SJCRH30 (cell line): ENCODE measurements around the gene ZDHHC7. TPM values are rescaled to one million over a fixed set of nuclear protein-coding genes. Genes with fewer than 3 reads are reported as not detected.

Experiments used
- DNase-seq, 2 experiments: peaks; one replicate each; pipeline ENCODE4 v3.0.0-alpha.2; 2015 to 2020
- H3K27ac ChIP-seq: fragments of 250-450 bp; sonication (Bioruptor Pico); 2 replicates; pipeline ENCODE4 v1.5.1; 2020; ENCODE audit warnings: mild to moderate bottlenecking, moderate library complexity
- H3K27me3 ChIP-seq: fragments of 250-450 bp; sonication (Bioruptor Pico); 2 replicates; pipeline ENCODE4 v1.5.1; 2020; ENCODE audit warnings: mild to moderate bottlenecking, moderate library complexity
- H3K36me3 ChIP-seq: fragments of 250-450 bp; sonication (Bioruptor Pico); 2 replicates; pipeline ENCODE4 v1.5.1; 2020; ENCODE audit warnings: mild to moderate bottlenecking, moderate library complexity
- H3K4me1 ChIP-seq: fragments of 250-450 bp; sonication (Bioruptor Pico); 2 replicates; pipeline ENCODE4 v1.5.1; 2020; ENCODE audit warnings: mild to moderate bottlenecking, moderate library complexity
- H3K4me3 ChIP-seq: fragments of 250-450 bp; sonication (Bioruptor Pico); 2 replicates; pipeline ENCODE4 v1.5.1; 2020; ENCODE audit warnings: mild to moderate bottlenecking, moderate library complexity
- H3K9me3 ChIP-seq: fragments of 250-450 bp; sonication (Bioruptor Pico); replicated peaks from 2 replicates; pipeline ENCODE4 v1.5.1; 2020; ENCODE audit warnings: mild to moderate bottlenecking, moderate library complexity
- total RNA-seq: library from RNA; depleted of rRNA; stranded (reverse); fragments of >200 nt; shearing (Covaris generic); gene quantifications from 2 replicates; pipeline ENCODE4 v1.2.3, GENCODE V29; 2014

ZDHHC7 gene
- total RNA-seq, 1 experiment from 2014 or later: 18.5 TPM

DNA sequence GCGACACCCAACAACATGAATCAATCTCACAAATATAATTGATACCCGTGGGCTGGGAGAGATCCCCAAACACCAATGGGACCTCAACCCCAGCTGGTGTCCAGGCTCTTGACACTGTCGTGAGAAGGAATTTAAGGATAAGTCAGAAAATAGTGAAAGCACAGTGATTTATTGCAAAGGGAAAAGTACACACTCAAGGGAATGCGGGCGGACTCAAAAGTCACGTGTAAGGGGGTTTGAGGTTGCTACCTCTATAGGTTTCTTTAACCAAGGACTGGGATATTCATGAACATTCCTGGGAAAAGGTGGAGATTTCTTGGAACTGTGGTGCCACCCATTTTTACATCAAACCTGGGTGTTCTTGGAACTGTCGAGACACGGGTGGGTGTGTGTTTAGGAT, 6.3 kb upstream of the ZDHHC7 start:
- Histone ChIP-seq H3K4me1 (peaks cover 35% of the 10 kb centered on the region), H3K36me3 (no peaks in the 10 kb centered on the region), H3K27me3 (no peaks in the 10 kb centered on the region), H3K9me3 (no peaks in the 10 kb centered on the region), H3K27ac (no peak overlapping the region), H3K4me3 (no peak overlapping the region)
- DNase-seq: no peak

DNA sequence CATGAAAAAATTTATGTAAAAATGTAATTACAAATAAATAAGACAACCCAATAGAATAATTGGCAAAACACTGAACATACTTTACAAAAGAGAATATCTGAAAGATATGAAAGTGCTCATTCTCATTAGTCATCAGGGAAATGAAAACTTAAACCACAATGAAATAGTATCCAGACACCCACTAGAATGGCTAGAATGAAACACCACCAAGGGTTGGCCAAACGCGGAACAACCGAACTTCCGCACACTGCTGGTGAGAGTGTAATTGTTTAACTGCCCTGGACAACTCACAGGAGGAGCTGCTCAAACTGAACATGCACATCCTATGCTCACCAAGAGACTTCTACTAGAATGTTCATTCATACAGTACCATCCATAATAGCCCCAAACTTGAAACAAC, 5.8 kb upstream of the ZDHHC7 start:
- H3K36me3 ChIP-seq: no peaks in the 10 kb centered on the region
- no peak overlapping the region for H3K4me3 ChIP-seq
- DNase-seq: peak in 1 of 2 experiments; percentile 42
- H3K27ac ChIP-seq: no peak overlapping the region
- H3K27me3 ChIP-seq: no peaks in the 10 kb centered on the region
- peaks cover 35% of the 10 kb centered on the region for H3K4me1 ChIP-seq
- H3K9me3 ChIP-seq: no peaks in the 10 kb centered on the region

DNA sequence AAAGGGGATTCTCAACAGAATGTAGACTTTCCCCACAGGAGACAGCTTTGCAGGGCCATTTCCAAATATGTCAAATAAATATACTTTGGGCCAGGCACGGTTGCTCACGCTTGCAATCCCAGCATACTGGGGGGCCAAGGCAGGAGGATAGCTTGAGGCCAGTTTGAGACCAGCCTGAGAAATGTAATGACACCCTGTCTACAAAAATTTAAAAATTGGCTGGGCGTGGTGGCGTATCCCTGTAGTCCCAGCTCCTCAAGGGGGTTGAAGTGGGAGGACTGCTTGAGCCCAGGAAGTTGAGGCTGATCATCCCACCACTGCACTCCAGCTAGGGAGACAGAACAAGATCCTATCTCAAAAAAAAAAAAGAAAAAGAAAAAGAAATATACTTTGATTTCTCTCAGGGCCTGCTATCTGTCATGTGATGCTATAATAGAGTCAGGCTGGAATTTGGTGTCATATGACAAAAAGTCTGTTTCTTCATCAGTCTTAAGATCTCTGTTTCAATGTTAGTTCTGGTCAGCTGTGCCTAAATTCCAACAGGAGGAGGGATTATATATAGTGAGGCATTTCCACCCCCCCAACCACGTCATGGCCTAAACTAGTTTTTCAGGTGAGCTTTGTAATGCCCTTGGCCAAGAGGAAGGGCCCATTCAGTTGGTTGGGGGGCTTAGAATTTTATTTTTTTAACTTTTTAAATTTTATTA, 4.3 kb upstream of the ZDHHC7 start:
- H3K4me1 ChIP-seq: peaks cover 33% of the 10 kb centered on the region
- no peak for DNase-seq
- H3K36me3 ChIP-seq: no peaks in the 10 kb centered on the region
- no peak overlapping the region for H3K27ac ChIP-seq
- no peaks in the 10 kb centered on the region for H3K9me3 ChIP-seq
- no peaks in the 10 kb centered on the region for H3K27me3 ChIP-seq
- no peak overlapping the region for H3K4me3 ChIP-seq

DNA sequence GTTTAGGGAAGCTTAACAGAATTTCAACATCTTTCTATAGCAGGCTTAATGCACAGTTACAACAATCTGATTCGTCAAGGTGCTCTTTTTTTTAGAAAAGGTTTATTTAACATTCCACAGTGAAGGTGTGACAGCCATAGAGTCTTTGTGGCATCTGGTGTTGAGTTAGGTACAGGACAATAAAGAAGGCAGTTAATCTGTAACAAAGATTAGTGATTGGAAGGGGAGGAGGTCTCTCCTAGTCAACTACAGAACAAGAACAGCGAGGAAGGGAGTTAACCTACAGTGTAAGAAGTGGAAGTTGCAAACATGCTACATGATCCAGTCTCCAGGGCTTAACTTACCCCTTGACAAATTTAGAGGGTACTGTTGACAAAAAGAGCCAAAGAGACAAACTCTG, 3.0 kb upstream of the ZDHHC7 start:
- Histone ChIP-seq H3K9me3 (no peaks in the 10 kb centered on the region), H3K27me3 (no peaks in the 10 kb centered on the region), H3K36me3 (no peaks in the 10 kb centered on the region), H3K4me1 (peaks cover 23% of the 10 kb centered on the region), H3K27ac (no peak overlapping the region), H3K4me3 (no peak overlapping the region)
- DNase-seq: no peak

DNA sequence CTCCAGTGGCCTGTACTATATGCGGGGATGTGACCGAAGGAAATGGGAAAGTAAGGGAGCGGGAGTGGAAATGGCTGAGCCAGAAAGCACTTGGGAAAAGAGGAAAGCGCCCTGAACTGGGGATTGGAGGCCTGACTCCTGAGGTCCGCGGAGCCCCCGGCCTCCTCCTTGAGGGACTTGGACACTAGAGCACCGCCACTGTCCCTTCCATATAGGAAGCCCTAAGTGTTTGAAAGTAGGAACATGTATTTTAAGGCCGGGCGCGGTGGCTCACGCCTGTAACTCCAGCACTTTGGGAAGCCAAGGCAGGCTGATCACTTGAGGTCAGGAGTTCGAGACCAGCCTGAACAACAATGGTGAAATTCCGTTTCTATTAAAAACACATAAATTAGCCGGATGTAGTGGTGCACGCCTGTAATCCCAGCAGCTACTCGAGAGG, 530 bp upstream of the ZDHHC7 start:
- Histone ChIP-seq H3K36me3 (no peaks in the 10 kb centered on the region), H3K27me3 (no peaks in the 10 kb centered on the region), H3K4me1 (peaks cover 16% of the 10 kb centered on the region), H3K9me3 (no peaks in the 10 kb centered on the region), H3K27ac (peak overlapping the region; percentile 79), H3K4me3 (peak overlapping the region; percentile 87)
- DNase-seq: no peak

DNA sequence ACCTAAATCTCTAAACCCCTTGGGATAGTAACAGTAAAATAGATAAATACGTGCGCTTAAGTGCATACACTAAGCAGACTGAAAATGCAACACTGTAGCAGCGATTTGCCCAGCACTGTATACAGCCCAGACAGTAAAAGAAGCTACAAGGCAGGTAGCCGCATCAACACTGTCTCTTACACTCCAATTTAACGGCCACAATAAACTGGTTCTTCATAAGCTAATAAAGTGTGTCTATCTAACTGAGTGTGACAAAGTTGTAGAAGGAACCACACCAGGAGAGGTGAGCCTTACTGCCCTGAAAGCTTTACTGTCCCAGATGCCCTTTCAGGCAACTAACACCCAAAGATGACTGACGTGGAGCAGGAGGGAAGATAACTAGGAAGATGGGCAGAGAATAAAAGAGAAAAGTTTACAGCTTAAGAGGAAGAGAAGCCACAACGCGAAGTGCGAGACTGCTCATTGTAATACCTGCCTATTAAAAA, 847 bp downstream of the ZDHHC7 start:
- peaks cover 3% of the 10 kb centered on the region; the same call in 1 of the 2 replicates for H3K4me1 ChIP-seq
- peak overlapping the region; percentile 87 for H3K4me3 ChIP-seq
- H3K27me3 ChIP-seq: no peaks in the 10 kb centered on the region
- H3K9me3 ChIP-seq: no peaks in the 10 kb centered on the region
- H3K27ac ChIP-seq: no peak overlapping the region
- no peak for DNase-seq
- no peaks in the 10 kb centered on the region for H3K36me3 ChIP-seq

DNA sequence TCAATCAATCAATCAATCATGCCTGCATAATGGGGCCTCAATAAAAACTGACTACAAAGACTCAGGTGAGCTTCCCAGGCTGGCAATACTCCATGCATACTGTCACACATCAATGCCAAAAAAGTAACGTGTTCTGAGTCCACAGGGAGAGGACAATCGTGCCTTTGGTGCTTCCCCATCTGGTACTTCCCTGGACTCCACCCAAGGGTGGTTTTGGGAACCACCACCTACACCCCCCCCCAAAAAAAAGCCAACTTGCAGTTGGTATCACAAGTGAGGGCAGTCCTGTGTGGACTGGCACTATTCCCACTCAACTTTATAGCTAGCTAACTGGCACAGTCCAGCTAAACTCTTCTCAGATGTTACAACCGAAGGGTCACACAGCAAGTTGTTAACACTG, 3.1 kb downstream of the ZDHHC7 start:
- Histone ChIP-seq H3K4me1 (no peaks in the 10 kb centered on the region), H3K27me3 (no peaks in the 10 kb centered on the region), H3K27ac (no peak overlapping the region), H3K9me3 (no peaks in the 10 kb centered on the region), H3K36me3 (no peaks in the 10 kb centered on the region), H3K4me3 (no peak overlapping the region)
- DNase-seq: no peak

DNA sequence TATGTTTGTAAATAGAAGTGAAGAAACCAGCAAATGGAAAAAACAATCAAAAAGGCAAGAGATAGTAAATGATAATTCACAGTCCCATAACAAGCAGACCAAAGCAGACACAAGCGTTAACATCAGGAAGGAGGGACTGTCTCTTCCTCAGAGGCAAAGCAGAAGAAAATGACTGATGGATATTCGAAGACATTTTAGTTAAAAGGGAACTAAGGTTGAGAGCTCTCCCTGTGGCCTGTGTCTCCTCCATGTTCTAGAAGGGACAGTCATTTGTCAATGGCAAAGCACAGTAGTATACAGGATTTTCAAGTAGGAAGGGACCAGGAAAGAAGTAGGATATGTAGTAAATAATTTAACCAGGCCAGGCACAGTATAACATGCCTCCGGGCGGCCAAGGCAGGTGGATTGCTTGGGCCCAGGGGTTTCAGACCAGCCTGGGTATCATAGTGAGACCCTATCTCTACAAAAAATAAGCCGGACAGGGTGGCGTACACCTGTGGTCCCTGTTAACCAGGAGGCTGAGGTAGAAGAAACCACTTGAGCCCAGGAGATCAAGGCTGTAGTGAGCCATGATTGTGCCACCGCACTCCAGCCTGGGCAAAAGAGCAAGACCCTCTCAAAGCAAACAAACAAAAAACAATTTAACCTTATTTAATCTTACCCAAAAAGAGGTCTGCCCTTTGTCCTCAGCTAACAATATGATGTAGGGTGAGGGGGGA, 3.7 kb downstream of the ZDHHC7 start:
- DNase-seq: no peak

DNA sequence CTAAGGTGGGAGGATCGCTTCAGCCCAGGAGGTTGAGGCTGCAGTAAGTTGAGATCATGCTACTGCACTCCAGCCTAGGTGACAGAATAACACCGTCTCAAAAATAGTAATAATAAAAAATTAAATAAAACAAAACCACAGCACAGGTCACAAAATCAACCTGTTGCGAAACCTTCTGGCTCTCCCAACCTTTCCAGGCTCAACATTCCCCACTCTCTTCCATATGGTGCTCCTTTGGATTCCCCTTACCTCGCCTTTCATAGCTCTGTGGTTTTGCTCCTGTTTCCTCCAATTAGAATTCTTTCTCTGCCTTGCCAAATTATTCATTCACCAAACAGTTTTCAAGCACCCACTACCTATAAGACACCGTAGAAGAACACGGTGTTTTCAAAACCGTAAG, 4.7 kb downstream of the ZDHHC7 start:
- DNase-seq: no peak
- H3K4me1 ChIP-seq: no peaks in the 10 kb centered on the region
- H3K27me3 ChIP-seq: no peaks in the 10 kb centered on the region
- H3K9me3 ChIP-seq: no peaks in the 10 kb centered on the region
- H3K36me3 ChIP-seq: no peaks in the 10 kb centered on the region
- H3K4me3 ChIP-seq: no peak overlapping the region
- H3K27ac ChIP-seq: no peak overlapping the region

More for the DNA sequence above, 3.7 kb downstream of the ZDHHC7 start:
- H3K4me1 ChIP-seq: no peaks in the 10 kb centered on the region
- no peaks in the 10 kb centered on the region for H3K9me3 ChIP-seq
- no peak overlapping the region for H3K27ac ChIP-seq
- H3K36me3 ChIP-seq: no peaks in the 10 kb centered on the region
- no peaks in the 10 kb centered on the region for H3K27me3 ChIP-seq
- H3K4me3 ChIP-seq: no peak overlapping the region

DNA sequence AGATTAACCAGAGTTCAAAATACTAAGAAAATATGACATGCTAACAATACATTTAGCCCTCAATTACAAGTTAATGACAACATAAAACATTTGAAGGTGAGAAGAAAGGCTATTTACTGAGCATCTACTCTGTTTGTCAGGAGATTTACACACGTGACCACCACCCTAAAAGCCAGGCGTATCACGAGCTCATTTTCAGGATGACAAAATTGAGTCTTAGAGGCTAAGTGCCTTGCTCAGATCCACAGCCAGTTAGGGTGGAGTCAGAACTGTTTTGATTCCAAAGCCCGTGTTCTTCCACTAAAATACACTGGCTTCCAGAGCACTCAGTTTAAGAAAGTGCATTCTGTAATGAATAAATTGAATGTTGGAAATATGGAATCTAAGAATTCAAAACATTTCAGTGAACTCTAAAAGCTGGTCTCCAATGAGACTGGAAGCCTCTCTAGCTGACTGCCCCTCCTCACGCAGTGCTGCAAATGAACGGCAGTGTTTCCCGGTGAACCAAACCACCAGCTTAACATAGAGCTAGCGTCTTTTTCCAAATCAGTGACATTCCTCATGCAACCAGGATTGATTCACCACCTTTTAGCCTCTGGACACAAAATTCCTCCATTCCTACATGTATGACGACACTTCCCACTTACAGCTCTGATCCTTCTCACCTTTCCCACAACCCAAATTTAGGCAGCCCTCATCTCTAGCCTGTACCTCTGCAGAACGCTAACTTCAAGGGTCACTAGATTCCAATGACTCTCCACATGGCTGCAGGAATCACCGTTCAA, 5.9 kb downstream of the ZDHHC7 start:
- H3K4me3 ChIP-seq: no peak overlapping the region
- no peak for DNase-seq
- H3K9me3 ChIP-seq: no peaks in the 10 kb centered on the region
- H3K27ac ChIP-seq: no peak overlapping the region
- H3K27me3 ChIP-seq: no peaks in the 10 kb centered on the region
- H3K4me1 ChIP-seq: no peaks in the 10 kb centered on the region
- no peaks in the 10 kb centered on the region for H3K36me3 ChIP-seq

DNA sequence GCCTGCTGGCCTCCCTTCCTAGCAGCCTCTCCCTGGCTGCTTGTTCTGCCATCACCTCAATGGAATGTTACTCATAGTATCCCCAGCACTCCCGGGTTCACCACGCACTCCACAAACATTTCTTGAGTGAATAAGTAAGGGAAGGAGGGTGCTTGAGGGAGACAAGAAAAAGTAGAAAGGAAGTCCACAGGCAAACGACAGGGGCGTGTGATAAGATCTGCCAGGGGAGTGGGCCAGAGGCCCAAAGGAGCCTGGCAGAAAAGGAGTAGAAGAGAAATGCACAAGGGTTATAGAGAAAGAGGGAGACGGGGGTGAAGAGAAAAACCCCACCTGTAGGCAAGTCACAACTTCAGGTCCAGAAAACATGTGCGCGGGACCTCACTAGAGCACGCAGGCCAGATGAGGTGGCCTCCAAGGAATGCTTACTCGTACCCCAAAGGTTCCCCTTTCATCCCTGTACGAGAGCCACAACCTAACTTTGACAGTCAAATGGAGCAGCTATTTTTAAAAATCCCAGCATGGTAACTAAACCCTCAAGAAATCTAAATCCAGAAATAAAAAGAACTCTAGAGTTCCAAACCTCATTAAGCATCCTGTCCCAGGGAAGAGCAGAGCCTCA, 6.6 kb downstream of the ZDHHC7 start:
- Histone ChIP-seq H3K9me3 (no peaks in the 10 kb centered on the region), H3K27me3 (no peaks in the 10 kb centered on the region), H3K36me3 (no peaks in the 10 kb centered on the region), H3K4me3 (no peak overlapping the region), H3K4me1 (no peaks in the 10 kb centered on the region), H3K27ac (no peak overlapping the region)
- DNase-seq: no peak

DNA sequence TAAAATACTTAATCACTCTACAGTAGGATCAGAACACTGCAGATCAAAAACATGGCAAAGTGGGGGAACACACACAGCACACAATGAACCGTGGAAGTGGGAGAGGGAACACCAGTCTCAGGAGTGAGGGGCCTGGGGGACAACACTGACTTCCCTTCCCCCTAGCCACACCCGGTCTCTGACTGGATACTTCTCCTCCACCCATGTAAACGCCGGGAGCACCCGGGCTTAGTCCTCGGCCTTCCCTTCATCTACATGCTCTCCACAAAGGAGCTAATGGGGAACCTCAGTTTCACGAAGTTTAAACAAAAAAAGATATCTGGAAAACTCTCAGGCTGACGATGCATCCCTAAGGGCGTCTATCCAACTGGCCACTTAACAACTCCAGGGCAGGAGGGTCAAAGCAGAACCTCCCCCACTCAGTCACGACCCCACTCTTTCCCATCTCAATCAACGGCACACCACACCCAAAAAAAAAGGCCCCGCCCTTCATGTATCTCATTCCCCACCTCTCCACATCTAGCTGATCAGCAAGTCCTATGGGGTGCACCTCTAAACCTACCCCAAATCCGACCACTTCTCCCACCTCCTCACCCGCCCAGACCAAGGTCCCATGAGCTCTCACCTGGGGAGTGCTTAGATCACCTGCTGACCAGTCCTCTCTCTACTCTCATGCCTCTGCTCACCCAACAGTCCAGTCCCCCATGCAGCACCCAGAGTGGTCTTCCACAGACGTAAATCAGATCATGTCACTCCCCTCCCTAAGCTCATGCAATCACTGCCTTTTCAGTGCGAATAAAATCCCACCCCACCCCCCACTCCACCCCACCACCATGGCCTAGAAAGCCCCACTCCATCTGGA, 7.4 kb downstream of the ZDHHC7 start:
- no peak overlapping the region for H3K27ac ChIP-seq
- no peaks in the 10 kb centered on the region for H3K9me3 ChIP-seq
- H3K36me3 ChIP-seq: peaks cover 2% of the 10 kb centered on the region; the same call in 1 of the 2 replicates
- H3K4me3 ChIP-seq: no peak overlapping the region
- DNase-seq: no peak
- no peaks in the 10 kb centered on the region for H3K4me1 ChIP-seq
- no peaks in the 10 kb centered on the region for H3K27me3 ChIP-seq

DNA sequence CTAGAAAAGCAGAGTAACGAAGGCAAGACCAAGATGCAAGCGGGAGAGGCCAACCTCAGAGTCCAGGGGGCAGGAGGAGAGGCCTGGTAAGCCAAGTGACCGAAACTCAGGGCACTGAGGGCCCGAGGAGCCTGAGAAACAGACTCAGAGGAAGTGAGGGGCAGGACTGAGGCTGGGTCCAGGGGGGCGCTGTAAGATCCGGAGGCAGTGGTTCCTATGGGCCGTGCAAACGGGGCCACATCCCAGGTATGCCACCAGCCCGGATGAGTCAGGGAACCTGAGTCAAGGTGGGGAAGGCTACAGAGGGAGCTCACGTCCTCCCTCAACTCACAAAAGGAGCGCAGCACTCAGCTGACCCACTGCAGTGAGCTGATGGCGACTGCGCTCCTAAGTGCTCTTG, 8.3 kb downstream of the ZDHHC7 start:
- no peaks in the 10 kb centered on the region for H3K4me1 ChIP-seq
- no peak overlapping the region for H3K4me3 ChIP-seq
- no peaks in the 10 kb centered on the region for H3K27me3 ChIP-seq
- peaks cover 4% of the 10 kb centered on the region; the same call in 1 of the 2 replicates for H3K36me3 ChIP-seq
- no peak for DNase-seq
- H3K27ac ChIP-seq: no peak overlapping the region
- no peaks in the 10 kb centered on the region for H3K9me3 ChIP-seq

DNA sequence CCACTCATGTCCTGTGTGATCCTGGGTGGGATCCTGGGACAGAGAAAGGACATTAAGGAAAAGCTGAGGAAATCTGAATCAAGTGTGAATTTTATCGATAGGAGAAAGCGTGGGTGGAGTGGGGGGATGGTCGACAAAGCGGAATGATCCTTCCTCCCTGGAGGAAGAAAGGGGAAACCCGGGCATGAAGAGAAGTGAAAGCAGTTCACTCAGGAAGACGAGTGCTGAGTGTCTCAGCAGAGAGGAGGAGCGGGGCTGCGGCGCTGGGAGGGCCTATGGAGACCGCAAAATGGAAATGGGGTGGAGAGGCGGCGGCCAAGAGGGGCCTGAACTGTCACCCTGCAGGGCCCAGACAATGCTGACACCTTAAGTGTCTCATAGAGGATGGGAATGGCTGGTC, 8.7 kb downstream of the ZDHHC7 start:
- Histone ChIP-seq H3K4me1 (no peaks in the 10 kb centered on the region), H3K36me3 (peaks cover 4% of the 10 kb centered on the region; the same call in 1 of the 2 replicates), H3K27me3 (no peaks in the 10 kb centered on the region), H3K4me3 (no peak overlapping the region), H3K27ac (no peak overlapping the region), H3K9me3 (no peaks in the 10 kb centered on the region)
- DNase-seq: no peak
